Stomach (tissue), 4 donors: ENCODE data around the gene SLC35E4.
"Not testable (repeated sequence)": the region's sequence is repeated elsewhere in the genome, so short reads cannot be mapped to it uniquely, and the experiment has no call there.

Experiments
- POLR2A ChIP-seq, 4 donors: fragments of 450-650 bp; IDR thresholded peaks; one replicate each; pipeline ENCODE4 v1.6.1; 2016; ENCODE audit warnings: antibody characterized with exemption in 4 of 4, control low read depth in 2 of 4, mild to moderate bottlenecking in 1 of 4, moderate library complexity in 1 of 4
- POLR2AphosphoS5 ChIP-seq, 3 donors: sonication (generic); formaldehyde crosslinking; IDR thresholded peaks; one replicate each; pipeline ENCODE4 v1.6.1; 2016; ENCODE audit warnings: antibody characterized with exemption in 3 of 3
- TF ChIP-seq, protein P1 (sequence below), 7 experiments: fragments of 450-650 bp in 4 of 7; fragments of 200-600 bp in 3 of 7; sonication (generic) in 3 of 7; IDR thresholded peaks; one replicate each; pipeline ENCODE4 v1.5.1; 2016 to 2019; ENCODE audit warnings: antibody characterized with exemption in 7 of 7, control low read depth in 2 of 7, mild to moderate bottlenecking in 1 of 7

DNA sequence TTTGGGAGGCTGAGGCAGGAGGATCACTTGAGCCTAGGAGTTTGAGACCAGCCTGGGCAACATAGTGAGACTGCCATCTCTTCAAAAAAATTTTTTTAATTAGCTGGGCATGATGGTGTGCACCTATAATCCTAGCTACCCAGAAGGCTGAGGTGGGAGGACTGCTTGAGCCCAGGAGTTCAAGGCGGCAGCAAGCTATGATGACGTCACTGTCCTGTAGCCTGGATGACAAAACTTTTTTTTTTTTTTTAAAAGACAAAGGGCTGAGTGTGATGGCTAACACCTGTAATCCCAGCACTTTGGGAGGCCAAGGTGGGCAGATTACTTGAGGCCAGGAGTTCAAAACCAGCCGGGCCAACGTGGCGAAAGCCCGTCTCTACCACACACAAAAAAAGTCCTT lies 15.7 kb upstream of the SLC35E4 start:
- TF ChIP-seq, protein P1, sequence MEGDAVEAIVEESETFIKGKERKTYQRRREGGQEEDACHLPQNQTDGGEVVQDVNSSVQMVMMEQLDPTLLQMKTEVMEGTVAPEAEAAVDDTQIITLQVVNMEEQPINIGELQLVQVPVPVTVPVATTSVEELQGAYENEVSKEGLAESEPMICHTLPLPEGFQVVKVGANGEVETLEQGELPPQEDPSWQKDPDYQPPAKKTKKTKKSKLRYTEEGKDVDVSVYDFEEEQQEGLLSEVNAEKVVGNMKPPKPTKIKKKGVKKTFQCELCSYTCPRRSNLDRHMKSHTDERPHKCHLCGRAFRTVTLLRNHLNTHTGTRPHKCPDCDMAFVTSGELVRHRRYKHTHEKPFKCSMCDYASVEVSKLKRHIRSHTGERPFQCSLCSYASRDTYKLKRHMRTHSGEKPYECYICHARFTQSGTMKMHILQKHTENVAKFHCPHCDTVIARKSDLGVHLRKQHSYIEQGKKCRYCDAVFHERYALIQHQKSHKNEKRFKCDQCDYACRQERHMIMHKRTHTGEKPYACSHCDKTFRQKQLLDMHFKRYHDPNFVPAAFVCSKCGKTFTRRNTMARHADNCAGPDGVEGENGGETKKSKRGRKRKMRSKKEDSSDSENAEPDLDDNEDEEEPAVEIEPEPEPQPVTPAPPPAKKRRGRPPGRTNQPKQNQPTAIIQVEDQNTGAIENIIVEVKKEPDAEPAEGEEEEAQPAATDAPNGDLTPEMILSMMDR (IDR thresholded peaks at IDR 0.05), result not testable (repeated sequence)
- not testable (repeated sequence) for TF ChIP-seq POLR2AphosphoS5, POLR2A (IDR thresholded peaks at IDR 0.05)
